Upper lobe of left lung (tissue), 6 donors: Measurements from ENCODE around the gene GPR108. TPM values are rescaled to one million over a fixed set of nuclear protein-coding genes. Genes with fewer than 3 reads are reported as not detected.

ENCODE experiments used
- ATAC-seq, 2 donors: fragments of 200-7000 bp; cut with Tn5 transposase; one replicate each; pipeline ENCODE4 v1.9.1; 2022; ENCODE audit warnings: mild to moderate bottlenecking in 2 of 2, moderate library complexity in 2 of 2; ENCODE audit not compliant: low FRiP score in 2 of 2
- DNase-seq, 2 donors: peaks; one replicate each; pipeline ENCODE4 v3.0.0-alpha.2; 2019 to 2020
- H3K27ac ChIP-seq, 4 donors: fragments of 200-600 bp; sonication (generic); one replicate each; pipeline ENCODE4 v1.5.1; 2016 to 2019
- H3K27me3 ChIP-seq, 4 donors: fragments of 200-600 bp; sonication (generic); one replicate each; pipeline ENCODE4 v1.5.1; 2017 to 2019
- H3K36me3 ChIP-seq, 4 donors: fragments of 200-600 bp; sonication (generic); one replicate each; pipeline ENCODE4 v1.5.1; 2016 to 2019
- H3K4me1 ChIP-seq, 4 donors: fragments of 200-600 bp; sonication (generic); one replicate each; pipeline ENCODE4 v1.5.1; 2018 to 2019
- H3K4me3 ChIP-seq, 4 donors: fragments of 200-600 bp; sonication (generic); one replicate each; pipeline ENCODE4 v1.5.1; 2017 to 2019; ENCODE audit warnings: mild to moderate bottlenecking in 2 of 4, moderate library complexity in 1 of 4
- H3K9me3 ChIP-seq, 4 donors: fragments of 200-600 bp; sonication (generic); one replicate each; pipeline ENCODE4 v1.5.1; 2018 to 2019
- CTCF ChIP-seq, 6 experiments: fragments of 450-650 bp in 4 of 6; fragments of 200-600 bp in 2 of 6; sonication (generic) in 2 of 6; IDR thresholded peaks; one replicate each; pipeline ENCODE4 v1.5.1; 2016 to 2019; ENCODE audit warnings: antibody characterized with exemption in 6 of 6
- EP300 ChIP-seq, 4 donors: sonication (generic); formaldehyde crosslinking; IDR thresholded peaks; one replicate each; pipeline ENCODE4 v1.5.1; 2017; ENCODE audit warnings: antibody characterized with exemption in 4 of 4, control low read depth in 2 of 4
- POLR2A ChIP-seq, 4 donors: fragments of 450-650 bp; IDR thresholded peaks; one replicate each; pipeline ENCODE4 v1.5.1; 2016 to 2017; ENCODE audit warnings: antibody characterized with exemption in 4 of 4, mild to moderate bottlenecking in 2 of 4
- POLR2AphosphoS5 ChIP-seq, 2 donors: sonication (generic); formaldehyde crosslinking; IDR thresholded peaks; one replicate each; pipeline ENCODE4 v1.5.1; 2017; ENCODE audit warnings: antibody characterized with exemption in 2 of 2
- WGBS, 2 donors: methylation state at CpG; one replicate each; pipeline ENCODE4 v1.1.5; 2017 to 2018; 5-methylcytosine and 5-hydroxymethylcytosine counted together
- total RNA-seq, 6 donors: library from RNA; depleted of rRNA in 4 of 6; stranded (reverse); fragments of >200 nt in 4 of 6; gene quantifications; one replicate each; pipeline versions ENCODE4 v1.1.0 to v1.2.1, GENCODE V29; 2016 to 2021
- donor health status: DM: no; HTN: no; CAD: no; lungs with moderate emphysema.
- donor health status: DM: no; HTN: yes; CAD: no; lungs with severe emphysema.

The GPR108 gene
- total RNA-seq, 6 donors from 2014 or later, result 51.6 to 105 (median 69.0) TPM

GRCh38 chr19:6732803-6733337 lies 4.5 kb downstream of the GPR108 start:
- Histone ChIP-seq H3K4me3 (no peak overlapping the region), H3K27me3 (no peaks in the 10 kb centered on the region), H3K9me3 (no peaks in the 10 kb centered on the region), H3K36me3 (peaks cover 7 to 33% (median 25%) of the 10 kb centered on the region in 4 donors), H3K4me1 (peaks cover 27 to 51% (median 32%) of the 10 kb centered on the region in 4 donors), H3K27ac (no peak overlapping the region)
- TF ChIP-seq POLR2AphosphoS5 (IDR thresholded peaks at IDR 0.05), result no peak
- TF ChIP-seq CTCF (IDR thresholded peaks at IDR 0.05), result no peak
- TF ChIP-seq EP300 (IDR thresholded peaks at IDR 0.05), result no peak
- no peak for TF ChIP-seq POLR2A (IDR thresholded peaks at IDR 0.05)
- DNase-seq (no peak), ATAC-seq (no peak)
- WGBS, 2 donors, result 91 to 96% methylated on average over 17 to 20 of the region's 21 CpGs

GRCh38 chr19:6731822-6732221 lies 5.6 kb downstream of the GPR108 start:
- no peak for ATAC-seq
- TF ChIP-seq EP300 (IDR thresholded peaks at IDR 0.05) (no peak), CTCF (IDR thresholded peaks at IDR 0.05) (no peak), POLR2A (IDR thresholded peaks at IDR 0.05) (no peak), POLR2AphosphoS5 (IDR thresholded peaks at IDR 0.05) (no peak)
- H3K4me3 ChIP-seq, result no peak overlapping the region
- 83 to 94% methylated on average over 13 to 22 of the region's 22 CpGs for WGBS, 2 donors
- H3K4me1 ChIP-seq, result peaks cover 26 to 48% (median 31%) of the 10 kb centered on the region in 4 donors
- H3K9me3 ChIP-seq, result no peaks in the 10 kb centered on the region
- peak in 1 of 2 donors; percentile 74 for DNase-seq
- H3K36me3 ChIP-seq, result peaks cover 7 to 33% (median 25%) of the 10 kb centered on the region in 4 donors
- no peaks in the 10 kb centered on the region for H3K27me3 ChIP-seq
- no peak overlapping the region for H3K27ac ChIP-seq

- peaks cover 22 to 41% (median 26%) of the 10 kb centered on the region in 4 donors for H3K4me1 ChIP-seq
- H3K36me3 ChIP-seq, result peaks cover 7 to 33% (median 25%) of the 10 kb centered on the region in 4 donors
- ATAC-seq (no peak), DNase-seq (peak in 1 of 2 donors; percentile 82)
- 94 to 95% methylated on average over 16 to 29 of the region's 30 CpGs for WGBS, 2 donors
- H3K9me3 ChIP-seq, result no peaks in the 10 kb centered on the region
- TF ChIP-seq CTCF (IDR thresholded peaks at IDR 0.05), result no peak
- TF ChIP-seq POLR2AphosphoS5 (IDR thresholded peaks at IDR 0.05), result no peak
- TF ChIP-seq POLR2A (IDR thresholded peaks at IDR 0.05), result no peak
- TF ChIP-seq EP300 (IDR thresholded peaks at IDR 0.05), result no peak
- peak overlapping the region in 1 of 4 donors; percentile 42 for H3K4me3 ChIP-seq
- peak overlapping the region; percentile 60 to 83 (median 76) for H3K27ac ChIP-seq
- H3K27me3 ChIP-seq, result no peaks in the 10 kb centered on the region
Measured at GRCh38 chr19:6730941-6731670, 6.3 kb downstream of the GPR108 start.

- Histone ChIP-seq H3K4me3 (peak overlapping the region in 3 of 4 donors; percentile 26 to 44 (median 42)), H3K4me1 (peaks cover 15 to 32% (median 19%) of the 10 kb centered on the region in 4 donors), H3K9me3 (no peaks in the 10 kb centered on the region), H3K36me3 (peaks cover 7 to 33% (median 25%) of the 10 kb centered on the region in 4 donors), H3K27me3 (no peaks in the 10 kb centered on the region), H3K27ac (peak overlapping the region; percentile 60 to 83 (median 76))
- 72 to 78% methylated on average over 23 to 24 of the region's 27 CpGs for WGBS, 2 donors
- DNase-seq (peak; percentile 97 to 98), ATAC-seq (peak; percentile 87 to 91)
- TF ChIP-seq POLR2A (IDR thresholded peaks at IDR 0.05) (peak in 2 of 4 donors; percentile 26 to 38), POLR2AphosphoS5 (IDR thresholded peaks at IDR 0.05) (peak in 1 of 2 donors; percentile 43), CTCF (IDR thresholded peaks at IDR 0.05) (no peak), EP300 (IDR thresholded peaks at IDR 0.05) (peak in 1 of 4 donors; percentile 39)
Measured at GRCh38 chr19:6730153-6730804, 7.1 kb downstream of the GPR108 start.
